Pancreas (tissue), 10 donors: ENCODE results near the gene LILRA2. TPM values are rescaled to one million over a fixed set of nuclear protein-coding genes. Genes with fewer than 3 reads are reported as not detected.
"Not testable (repeated sequence)": the region's sequence is repeated elsewhere in the genome, so short reads cannot be mapped to it uniquely, and the experiment has no call there.

Source experiments
- ATAC-seq, 4 donors: fragments of 200-7000 bp; cut with Tn5 transposase; one replicate each; pipeline versions ENCODE4 v1.8.0 to v1.9.1; 2020; ENCODE audit warnings: mild to moderate bottlenecking in 4 of 4, moderate library complexity in 4 of 4
- DNase-seq, 6 donors: peaks; one replicate each; pipeline ENCODE4 v3.0.0-alpha.2; 2020
- FAIRE-seq: peaks from 2 replicates; lab custom pipeline; 2012; peaks lifted over from hg19 to GRCh38; lab: Jason Lieb, UNC
- H3K27ac ChIP-seq, 4 donors: fragments of 200-600 bp; sonication (generic); 1 replicate in 3 of 4; 2 replicates in 1 of 4; pipeline versions ENCODE4 v1.5.0 to v1.8.0; 2020
- H3K27me3 ChIP-seq, 4 donors: fragments of 200-600 bp; one replicate each; pipeline ENCODE4 v1.8.0; 2021
- H3K36me3 ChIP-seq, 3 donors: fragments of 200-600 bp; sonication (generic) in 1 of 3; one replicate each; pipeline versions ENCODE4 v1.5.0 to v1.8.0; 2020 to 2021
- H3K4me1 ChIP-seq, 3 donors: fragments of 200-600 bp; one replicate each; pipeline ENCODE4 v1.8.0; 2021
- H3K4me3 ChIP-seq, 4 donors: fragments of 200-600 bp; sonication (generic) in 2 of 4; one replicate each; pipeline versions ENCODE4 v1.5.0 to v1.8.0; 2020 to 2021
- H3K9me3 ChIP-seq, 4 donors: fragments of 200-600 bp; one replicate each; pipeline ENCODE4 v1.8.0; 2021
- CTCF ChIP-seq, 4 donors: fragments of 200-600 bp; sonication (generic) in 3 of 4; IDR thresholded peaks; one replicate each; pipeline versions ENCODE4 v1.5.0 to v1.8.0; 2021; ENCODE audit warnings: antibody characterized with exemption in 4 of 4
- WGBS, 2 donors: extraction: QIAGEN DNeasy Blood & Tissue Kit; methylation state at CpG; one replicate each; pipeline ENCODE4 v1.1.7; 2013; 5-methylcytosine and 5-hydroxymethylcytosine counted together
- intact Hi-C, 3 donors: fragments of 100-400 bp; cut with DNase I; formaldehyde crosslinking; loops; one replicate each; pipeline versions ENCODE4 v1.11.1 to v1.14.2; 2022
- polyA plus RNA-seq, 2 donors: library from polyadenylated mRNA; stranded (reverse); fragments of 200-250 nt; gene quantifications; one replicate each; pipeline ENCODE4 v1.2.3, GENCODE V29; 2013
- total RNA-seq, 6 donors: library from RNA; stranded (reverse); fragmentation: NEBNext Ultra II Directional in 4 of 6; extraction: Animal tissue kit (Norgen Biotek cat#: 25700) in 4 of 6; gene quantifications; one replicate each; pipeline versions ENCODE4 v1.2.1 to v1.2.4, GENCODE V29; 2021 to 2023
- donor health status: healthy with polysubstance abuse.
- donor health status: DM: no; HTN: no; CAD: no; lungs with moderate emphysema.
- donor health status: DM: no; HTN: no; CAD: no.
- donor health status: control.
- donor health status: control.
- donor health status: Bipolar disorder and iron deficiency.
- donor health status: DM: yes; HTN: yes; CAD: no.
- donor health status: DM: no; HTN: no; CAD: no.
- donor health status: DM: no; HTN: no; CAD: no.
- donor health status: DM: yes; HTN: yes; CAD: no.

LILRA2 gene
- total and polyA plus RNA-seq, 8 donors, result 0.19 to 4.2 (median 0.47) TPM

DNA sequence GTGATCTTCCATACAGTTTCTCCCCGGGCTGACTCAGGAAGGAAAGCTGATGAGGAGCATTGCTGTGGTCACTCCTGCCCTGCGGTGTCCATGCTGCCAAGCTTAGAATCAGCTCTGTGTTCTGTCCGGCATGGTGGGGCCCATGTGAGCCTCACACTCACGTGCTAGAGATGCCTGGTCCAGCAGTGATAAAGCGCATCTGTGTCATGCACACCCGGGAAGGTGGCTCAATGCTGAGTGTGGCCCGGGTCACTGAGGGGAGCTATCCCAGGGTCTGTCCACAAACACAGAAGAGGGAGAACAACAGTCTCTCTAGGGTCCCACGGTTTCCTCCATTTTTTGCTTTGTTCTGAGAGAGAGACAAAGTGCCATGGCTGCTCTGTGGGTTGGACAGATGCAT, 53.2 kb downstream of the LILRA2 start:
- ATAC-seq (no peak), DNase-seq (no peak), FAIRE-seq (no peak)
- Histone ChIP-seq H3K9me3 (no peaks in the 10 kb centered on the region), H3K4me1 (no peaks in the 10 kb centered on the region), H3K27me3 (no peaks in the 10 kb centered on the region), H3K4me3 (no peak overlapping the region), H3K36me3 (no peaks in the 10 kb centered on the region), H3K27ac (no peak overlapping the region)
- TF ChIP-seq CTCF (IDR thresholded peaks at IDR 0.05), result no peak
- 56 to 73% methylated on average over 8 of the region's 8 CpGs for WGBS, 2 donors
- intact Hi-C loops, result no loop called here

DNA sequence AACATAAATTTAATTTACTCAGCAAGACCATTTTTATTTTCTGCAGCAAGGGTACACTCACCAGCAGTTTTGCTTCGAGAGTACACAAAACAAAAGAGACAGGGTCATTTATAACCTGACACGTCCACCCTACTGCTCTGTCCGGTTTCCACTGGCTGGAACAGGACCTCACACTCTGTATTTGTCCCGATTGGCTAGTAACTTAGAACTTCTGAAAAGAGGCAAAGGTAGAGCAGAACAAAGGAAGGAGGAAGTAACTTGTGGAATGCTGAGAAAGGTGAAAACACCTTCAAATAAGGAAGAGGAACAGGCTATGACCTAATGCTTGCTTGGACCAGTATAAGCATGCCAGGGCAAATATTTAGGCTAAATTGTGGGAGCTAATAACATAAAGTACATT, 54.3 kb downstream of the LILRA2 start:
- H3K27ac ChIP-seq, H3K27me3 ChIP-seq, ATAC-seq, intact Hi-C loops, H3K4me1 ChIP-seq, H3K9me3 ChIP-seq, FAIRE-seq, H3K36me3 ChIP-seq, H3K4me3 ChIP-seq, DNase-seq: not testable (repeated sequence)
- WGBS, 2 donors, result 18 to 22% methylated on average over 4 of the region's 4 CpGs

DNA sequence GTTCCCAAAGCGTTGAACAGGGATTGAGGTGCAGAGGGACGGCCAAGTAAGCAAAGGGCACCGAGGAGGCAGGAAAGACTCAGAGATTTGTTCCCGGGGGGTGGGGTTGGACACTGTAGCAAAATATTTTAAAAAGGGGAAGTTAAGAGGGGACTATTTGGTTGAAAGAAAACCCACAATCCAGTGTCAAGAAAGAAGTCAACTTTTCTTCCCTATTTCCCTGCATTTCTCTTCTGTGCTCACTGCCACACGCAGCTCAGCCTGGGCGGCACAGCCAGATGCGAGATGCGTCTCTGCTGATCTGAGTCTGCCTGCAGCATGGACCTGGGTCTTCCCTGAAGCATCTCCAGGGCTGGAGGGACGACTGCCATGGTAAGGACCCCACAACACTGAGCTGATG, 56.7 kb downstream of the LILRA2 start, which contains the start of gene LILRB1:
Gene LILRB1, plus strand, starts transcription at position 223 of the 400 bp plus-strand sequence. CDS start 590 bp downstream, outside the sequence.
- H3K4me3 ChIP-seq, H3K9me3 ChIP-seq, H3K27ac ChIP-seq, H3K4me1 ChIP-seq, H3K27me3 ChIP-seq, intact Hi-C loops, DNase-seq, FAIRE-seq, H3K36me3 ChIP-seq: not testable (repeated sequence)
- ATAC-seq, result peak in 2 of 4 donors; percentile 56 to 68
- 53 to 57% methylated on average over 9 of the region's 9 CpGs for WGBS, 2 donors

- ATAC-seq (peak in 1 of 4 donors; percentile 50), FAIRE-seq (no peak), DNase-seq (no peak)
- H3K4me1 ChIP-seq, result no peaks in the 10 kb centered on the region
- intact Hi-C loops, result no loop called here
- no peak for TF ChIP-seq CTCF (IDR thresholded peaks at IDR 0.05)
- 25 to 32% methylated on average over 6 of the region's 6 CpGs for WGBS, 2 donors
- H3K27ac ChIP-seq, result no peak overlapping the region
- H3K4me3 ChIP-seq, result no peak overlapping the region
- no peaks in the 10 kb centered on the region for H3K9me3 ChIP-seq
- H3K27me3 ChIP-seq, result no peaks in the 10 kb centered on the region
- H3K36me3 ChIP-seq, result no peaks in the 10 kb centered on the region
These were observed 57.2 kb downstream of the LILRA2 start for GRCh38 chr19:54630782-54631181.

DNA sequence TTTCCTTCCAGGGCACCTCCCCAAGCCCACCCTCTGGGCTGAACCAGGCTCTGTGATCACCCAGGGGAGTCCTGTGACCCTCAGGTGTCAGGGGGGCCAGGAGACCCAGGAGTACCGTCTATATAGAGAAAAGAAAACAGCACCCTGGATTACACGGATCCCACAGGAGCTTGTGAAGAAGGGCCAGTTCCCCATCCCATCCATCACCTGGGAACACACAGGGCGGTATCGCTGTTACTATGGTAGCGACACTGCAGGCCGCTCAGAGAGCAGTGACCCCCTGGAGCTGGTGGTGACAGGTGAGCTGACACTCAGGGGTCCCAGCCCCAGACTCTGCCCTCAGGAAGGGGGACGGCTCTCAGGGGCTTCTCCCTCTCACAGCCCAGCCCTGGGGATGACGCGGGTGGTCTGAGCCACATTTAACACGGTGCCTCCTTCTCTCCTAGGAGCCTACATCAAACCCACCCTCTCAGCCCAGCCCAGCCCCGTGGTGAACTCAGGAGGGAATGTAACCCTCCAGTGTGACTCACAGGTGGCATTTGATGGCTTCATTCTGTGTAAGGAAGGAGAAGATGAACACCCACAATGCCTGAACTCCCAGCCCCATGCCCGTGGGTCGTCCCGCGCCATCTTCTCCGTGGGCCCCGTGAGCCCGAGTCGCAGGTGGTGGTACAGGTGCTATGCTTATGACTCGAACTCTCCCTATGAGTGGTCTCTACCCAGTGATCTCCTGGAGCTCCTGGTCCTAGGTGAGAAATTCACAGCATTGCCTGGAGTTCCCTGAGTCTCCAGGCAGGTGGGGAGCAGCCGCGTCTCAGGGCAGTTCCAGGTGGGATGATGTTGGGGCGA, 58.1 kb downstream of the LILRA2 start:
- ATAC-seq, H3K9me3 ChIP-seq, DNase-seq, H3K4me1 ChIP-seq, H3K36me3 ChIP-seq, H3K4me3 ChIP-seq, intact Hi-C loops, H3K27ac ChIP-seq, FAIRE-seq, H3K27me3 ChIP-seq: not testable (repeated sequence)
- WGBS, 2 donors, result 49 to 61% methylated on average over 23 of the region's 23 CpGs

GRCh38 chr19:54632517-54632916, 58.9 kb downstream of the LILRA2 start:
- FAIRE-seq, DNase-seq, intact Hi-C loops, ATAC-seq, H3K4me3 ChIP-seq, H3K36me3 ChIP-seq, H3K9me3 ChIP-seq, H3K27ac ChIP-seq, H3K27me3 ChIP-seq, H3K4me1 ChIP-seq: not testable (repeated sequence)
- 57 to 63% methylated on average over 16 of the region's 16 CpGs for WGBS, 2 donors

GRCh38 chr19:54633401-54633800, 59.8 kb downstream of the LILRA2 start:
- 40 to 52% methylated on average over 6 to 7 of the region's 7 CpGs for WGBS, 2 donors
- no peaks in the 10 kb centered on the region for H3K36me3 ChIP-seq
- DNase-seq (no peak), FAIRE-seq (no peak), ATAC-seq (no peak)
- H3K4me3 ChIP-seq, result no peak overlapping the region
- intact Hi-C loops, result no loop called here
- no peaks in the 10 kb centered on the region for H3K4me1 ChIP-seq
- no peaks in the 10 kb centered on the region for H3K27me3 ChIP-seq
- no peak for TF ChIP-seq CTCF (IDR thresholded peaks at IDR 0.05)
- H3K9me3 ChIP-seq, result no peaks in the 10 kb centered on the region
- H3K27ac ChIP-seq, result no peak overlapping the region

DNA sequence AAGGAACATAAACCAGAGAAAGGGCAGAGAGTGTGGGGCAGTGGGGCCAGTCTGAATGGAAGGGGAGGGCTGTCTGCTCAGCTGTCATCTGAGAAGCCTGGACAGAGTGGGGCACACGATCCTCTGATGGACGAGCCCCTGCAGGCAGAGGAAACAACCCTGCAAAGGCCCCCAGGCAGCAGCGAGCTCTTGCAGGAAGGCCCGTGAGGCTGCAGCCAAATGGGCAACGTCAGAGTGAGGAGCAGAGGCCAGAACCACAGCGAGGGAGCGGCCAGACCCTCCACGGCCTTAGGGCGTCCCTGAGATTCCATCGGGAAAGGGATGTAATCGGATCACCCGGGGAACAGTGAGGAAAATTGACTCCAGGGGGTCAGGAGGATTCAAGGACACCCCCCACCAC, 62.5 kb downstream of the LILRA2 start:
- H3K4me1 ChIP-seq, H3K4me3 ChIP-seq, H3K36me3 ChIP-seq, DNase-seq, FAIRE-seq, H3K27me3 ChIP-seq, ATAC-seq, intact Hi-C loops, H3K9me3 ChIP-seq, H3K27ac ChIP-seq: not testable (repeated sequence)
- WGBS, 2 donors, result 10 to 18% methylated on average over 12 of the region's 12 CpGs
